CD4-positive, alpha-beta T cell treated with Interleukin-17A for 4 hours (primary cell): ENCODE results near the gene LHX3.
A peak's percentile ranks its signal among the peaks of the same experiment; 100 is the strongest.

Experiments
- DNase-seq: peaks from one replicate; pipeline ENCODE4 v3.0.0-alpha.2; 2020; ENCODE audit warnings: mixed read lengths

LHX3 gene

DNA sequence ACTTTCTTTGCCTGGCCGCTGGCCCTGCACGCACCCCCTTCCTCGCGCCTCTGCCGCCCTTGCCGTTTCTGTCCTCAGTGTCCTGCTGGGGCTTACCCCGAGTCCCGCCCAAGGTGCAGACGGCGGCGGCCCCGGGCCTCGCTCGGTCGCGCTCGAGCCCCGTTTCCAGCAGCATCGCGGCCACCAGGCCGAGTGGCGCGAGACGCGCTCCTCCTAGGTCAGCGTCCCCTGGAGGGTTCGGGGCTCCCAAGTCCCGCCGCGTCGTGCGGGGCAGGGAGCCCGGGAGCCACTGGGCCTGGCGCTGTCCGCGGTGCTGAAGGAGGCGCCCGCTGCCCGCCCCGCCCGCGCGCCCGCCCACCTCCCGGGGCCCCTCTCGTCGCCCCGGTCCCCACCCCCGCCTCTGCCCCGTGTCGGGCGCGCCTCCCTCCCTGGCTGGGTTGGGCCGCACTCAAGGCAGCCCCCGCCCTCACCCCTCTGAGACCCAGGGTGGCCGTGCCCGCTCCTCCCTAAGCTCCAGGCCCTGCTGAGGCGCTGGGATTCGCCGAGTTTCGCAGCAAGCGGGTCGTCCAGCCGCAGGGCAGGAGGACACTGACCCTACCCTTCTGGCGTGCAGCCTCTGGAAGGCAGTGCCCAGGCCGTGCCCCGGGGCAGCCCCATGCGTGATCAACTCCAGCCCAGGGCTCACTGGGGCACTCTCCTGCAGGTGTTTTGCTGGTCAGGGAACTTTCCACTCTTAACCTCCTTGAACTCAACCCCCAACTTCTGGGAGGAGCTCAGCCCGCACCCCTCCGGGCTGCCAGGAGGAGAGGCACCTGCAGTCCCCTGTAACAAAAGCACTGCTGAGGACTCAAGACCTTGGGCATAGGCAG is at the start of gene LHX3:
LHX3 (minus strand) TSS at position 291 of the 869 bp plus-strand sequence; CDS start at position 175, 116 bp downstream.
- DNase-seq = peak; percentile 26

GRCh38 chr9:136253246-136254130 is 48.6 kb upstream of the LHX3 start:
- DNase-seq = no peak

DNA sequence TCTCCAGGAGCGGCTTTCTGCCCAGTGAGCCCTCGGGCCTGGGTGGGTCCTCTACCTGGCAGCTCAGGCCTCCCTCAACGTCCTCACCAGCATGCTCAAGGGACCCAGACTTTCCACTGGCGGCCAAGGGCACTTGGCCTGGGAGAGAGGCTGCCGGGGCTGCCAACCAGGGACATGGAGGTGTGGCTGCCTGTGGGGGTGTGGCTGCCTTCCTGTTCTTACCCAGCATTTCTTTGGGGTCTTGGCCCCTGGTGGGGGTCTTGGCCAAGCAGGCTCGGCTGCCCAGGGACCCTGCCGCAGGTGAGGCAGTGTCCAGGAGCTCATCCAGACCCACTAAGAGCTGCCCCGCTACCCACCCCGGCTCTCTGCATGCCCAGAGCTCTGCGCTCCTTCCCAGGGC is 47.9 kb upstream of the LHX3 start:
- DNase-seq = no peak

GRCh38 chr9:136252281-136252680 is 47.4 kb upstream of the LHX3 start:
- DNase-seq = no peak

DNA sequence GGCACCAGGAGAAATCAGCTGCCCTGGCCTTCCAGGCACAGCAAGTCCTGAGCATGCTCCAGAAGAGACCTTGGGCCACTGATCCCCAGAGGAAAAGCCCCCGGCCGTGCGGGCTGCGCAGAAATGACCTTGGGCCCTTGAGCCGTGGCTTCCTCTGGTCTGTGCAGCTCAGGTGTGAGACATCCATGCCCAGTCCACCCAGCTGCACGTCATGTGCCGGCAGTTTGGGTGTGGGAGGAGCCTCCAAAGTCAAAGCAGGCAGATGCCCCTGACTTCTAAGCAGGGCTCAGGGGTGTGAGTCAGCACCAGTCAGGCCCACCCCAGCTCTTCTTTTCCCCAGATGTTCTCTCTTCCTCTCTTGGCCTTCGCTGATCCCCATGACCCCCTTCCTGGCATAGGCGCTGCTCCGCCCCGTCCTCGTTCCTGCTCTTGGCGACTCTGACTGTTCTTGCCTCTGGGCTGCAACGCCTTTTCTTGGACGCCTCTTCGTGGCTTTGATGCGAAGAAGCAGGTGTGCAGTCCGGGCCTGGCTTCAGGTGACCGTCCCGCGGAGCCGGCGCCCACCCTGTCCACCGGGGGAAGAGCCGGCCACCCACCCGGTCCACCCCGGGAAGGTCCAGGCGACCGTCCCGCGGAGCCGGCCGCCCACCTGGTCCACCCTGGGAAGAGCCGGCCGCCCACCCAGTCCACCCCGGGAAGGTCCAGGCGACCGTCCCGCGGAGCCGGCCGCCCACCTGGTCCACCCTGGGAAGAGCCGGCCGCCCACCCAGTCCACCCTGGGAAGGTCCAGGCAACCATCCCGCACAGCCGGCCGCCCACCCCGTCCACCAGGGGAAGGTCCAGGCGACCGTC is 46.6 kb upstream of the LHX3 start:
- no peak for DNase-seq

GRCh38 chr9:136250676-136251075 is 45.7 kb upstream of the LHX3 start:
- DNase-seq = no peak

DNA sequence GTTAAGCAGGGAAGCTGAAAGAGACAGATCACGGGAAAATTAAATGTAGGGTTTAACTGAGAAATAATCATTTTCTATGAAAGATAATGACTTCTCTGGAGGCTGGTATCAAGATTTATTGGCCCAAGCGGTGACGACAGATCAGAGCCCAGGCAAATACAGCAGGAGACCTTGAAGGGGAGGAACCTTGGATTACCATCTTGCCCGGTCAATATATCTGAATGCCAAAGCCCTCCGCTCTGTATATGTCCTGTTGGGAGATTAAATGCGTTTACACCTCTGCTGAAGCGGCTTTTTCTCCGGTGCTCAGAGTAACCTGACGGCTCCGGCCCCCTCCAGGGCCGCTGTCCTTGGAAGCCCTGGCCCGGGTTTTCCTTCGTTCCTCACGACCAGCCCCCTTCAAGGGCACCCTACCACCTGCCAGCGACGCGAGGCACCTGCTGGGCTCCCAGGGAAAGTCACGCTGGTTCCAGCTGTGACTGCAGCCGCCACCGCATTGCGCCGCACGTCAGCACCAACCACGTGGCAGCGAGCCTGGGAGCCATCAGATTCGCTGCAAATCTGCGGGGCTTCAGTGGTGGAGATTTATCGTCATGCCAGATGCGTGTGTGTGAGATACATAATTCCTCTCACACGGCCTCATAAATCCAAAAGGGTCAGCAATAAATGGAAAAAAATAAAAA is 45.1 kb upstream of the LHX3 start:
- no peak for DNase-seq

GRCh38 chr9:136248951-136249876 is 44.3 kb upstream of the LHX3 start:
- DNase-seq = no peak

- no peak for DNase-seq
Measured at GRCh38 chr9:136247947-136248637, 43.2 kb upstream of the LHX3 start.

DNA sequence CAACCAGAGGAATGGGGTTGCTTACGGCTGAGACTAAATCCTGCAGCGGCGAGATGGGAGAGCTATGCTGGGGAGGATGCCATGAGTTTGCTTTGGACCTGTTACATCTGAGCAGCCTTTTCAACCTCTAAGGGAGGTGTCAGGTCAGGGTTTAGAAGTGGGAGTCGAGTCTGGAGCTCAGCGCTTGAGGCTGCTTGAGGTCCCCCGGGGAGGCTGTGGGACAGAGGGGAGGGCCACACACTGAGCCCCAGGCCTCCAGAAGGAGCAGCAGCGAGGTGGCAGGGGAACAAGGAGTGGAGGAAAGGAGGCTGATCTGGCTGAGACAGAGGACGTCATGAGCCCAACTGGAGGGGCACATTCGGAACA is 42.6 kb upstream of the LHX3 start:
- DNase-seq = no peak

- no peak for DNase-seq
Measured at GRCh38 chr9:136246849-136247550, 42.1 kb upstream of the LHX3 start.

- peak; percentile 88 for DNase-seq
Measured at GRCh38 chr9:136245219-136246150, 40.6 kb upstream of the LHX3 start, which contains the start of gene QSOX2. Gene QSOX2, minus strand, starts transcription at chr9:136245812. Its CDS starts 9 bp downstream, at chr9:136245803.

DNA sequence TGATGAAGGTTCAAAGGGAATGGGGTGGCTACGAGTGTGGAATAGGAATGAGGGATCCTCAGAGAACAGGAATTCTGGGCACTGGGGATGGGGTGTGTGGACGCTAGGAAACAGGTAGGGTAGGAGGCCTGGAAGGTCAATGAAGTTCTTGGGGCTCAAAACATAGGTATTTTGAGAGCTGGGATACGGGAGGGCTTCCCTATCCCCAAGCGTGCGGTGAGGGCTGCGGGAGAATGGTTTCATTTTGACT is 40.0 kb upstream of the LHX3 start:
- no peak for DNase-seq

DNA sequence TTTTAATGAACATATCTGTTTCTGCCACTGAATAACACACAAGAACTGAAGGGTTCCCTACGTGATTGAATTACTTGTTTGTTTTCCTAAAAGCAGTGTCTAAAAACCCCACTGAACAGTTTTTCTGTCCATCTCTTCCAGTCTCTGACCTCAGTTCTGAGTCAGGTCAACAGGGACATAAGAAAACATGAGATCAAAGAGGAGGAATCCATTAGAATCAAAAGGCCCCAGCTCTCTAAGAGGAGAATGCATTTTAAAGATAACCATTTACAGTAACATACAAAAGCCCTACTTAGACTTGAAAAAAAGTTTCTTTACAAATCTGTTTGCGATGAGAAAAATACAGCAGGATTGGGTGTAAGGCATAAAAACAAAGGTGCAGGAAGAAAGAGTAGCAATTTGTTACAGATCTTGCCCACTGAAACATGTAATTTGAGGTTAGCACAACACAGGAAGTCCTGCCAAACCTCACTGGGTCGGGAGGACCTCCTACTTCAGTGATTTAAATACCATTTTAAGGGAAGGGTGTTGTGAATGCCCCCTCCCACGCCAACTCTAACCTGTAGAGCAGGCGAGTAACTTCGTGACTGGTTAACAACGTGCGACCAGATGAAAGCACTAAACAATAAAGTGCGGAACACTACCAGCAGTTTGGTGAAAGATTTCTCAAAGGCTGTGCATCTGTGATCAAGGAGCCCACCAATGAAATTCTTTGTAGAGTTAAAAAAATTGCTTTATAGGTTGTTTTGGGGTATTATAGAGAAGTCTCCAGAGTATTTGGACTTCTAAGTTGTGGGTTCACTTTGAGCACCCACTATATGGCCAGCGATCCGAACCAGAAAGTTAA is 39.4 kb upstream of the LHX3 start:
- peak; percentile 32 for DNase-seq

GRCh38 chr9:136243631-136244030 is 38.7 kb upstream of the LHX3 start:
- DNase-seq = no peak

- no peak for DNase-seq
Measured at GRCh38 chr9:136242918-136243525, 38.1 kb upstream of the LHX3 start.

GRCh38 chr9:136242248-136242647 is 37.3 kb upstream of the LHX3 start:
- DNase-seq = no peak
